HG02763 (cell line): ENCODE data around the gene TRMT2A.
"Not testable (repeated sequence)": the region's sequence is repeated elsewhere in the genome, so short reads cannot be mapped to it uniquely, and the experiment has no call there.

Experiments
- ATAC-seq: cut with Tn5 transposase; IDR thresholded peaks from one replicate; pipeline ENCODE4 v1.9.1; 2021; ENCODE audit warnings: mild to moderate bottlenecking, moderate library complexity; ENCODE audit not compliant: unreplicated experiment

Gene TRMT2A

GRCh38 chr22:20116951-20117632, at the start of gene TRMT2A:
TRMT2A (minus strand) TSS chr22:20117226; CDS start chr22:20116906, 320 bp downstream.
- peak; percentile 91 for ATAC-seq

DNA sequence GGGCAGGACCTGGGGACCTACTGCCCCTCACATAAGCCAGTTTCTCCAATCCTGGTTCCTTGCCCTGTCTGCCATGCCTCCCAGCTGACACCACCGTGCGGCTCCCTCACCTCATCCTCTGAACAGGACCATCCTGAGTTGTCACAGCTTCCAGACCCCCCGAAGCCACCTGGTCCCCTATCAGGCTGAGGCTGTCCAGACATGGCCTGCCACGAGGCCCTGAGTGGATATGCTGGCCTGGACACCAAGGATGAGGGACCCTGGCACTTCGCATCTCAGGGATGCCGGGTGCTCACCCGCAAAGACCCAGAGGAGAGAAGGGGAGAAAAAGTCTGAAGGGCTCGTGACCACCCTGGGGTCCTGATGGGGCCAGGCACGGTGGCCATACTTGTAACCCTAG, 49.7 kb upstream of the TRMT2A start:
- ATAC-seq = no peak

- ATAC-seq = no peak
Measured at GRCh38 chr22:20165913-20166312, 48.9 kb upstream of the TRMT2A start.

- no peak for ATAC-seq
Measured at GRCh38 chr22:20165421-20165820, 48.4 kb upstream of the TRMT2A start.

GRCh38 chr22:20164863-20165262, 47.8 kb upstream of the TRMT2A start:
- no peak for ATAC-seq

- no peak for ATAC-seq
Measured at GRCh38 chr22:20160041-20160440, 43.0 kb upstream of the TRMT2A start.

- not testable (repeated sequence) for ATAC-seq
Measured at GRCh38 chr22:20159531-20159930, 42.5 kb upstream of the TRMT2A start.

GRCh38 chr22:20159076-20159475, 42.0 kb upstream of the TRMT2A start:
- no peak for ATAC-seq

GRCh38 chr22:20158391-20159036, 41.5 kb upstream of the TRMT2A start:
- no peak for ATAC-seq

- no peak for ATAC-seq
Measured at GRCh38 chr22:20157430-20158183, 40.6 kb upstream of the TRMT2A start.

GRCh38 chr22:20156611-20157429, 39.8 kb upstream of the TRMT2A start:
- ATAC-seq = no peak

- ATAC-seq = no peak
Measured at GRCh38 chr22:20156042-20156389, 39.0 kb upstream of the TRMT2A start.

DNA sequence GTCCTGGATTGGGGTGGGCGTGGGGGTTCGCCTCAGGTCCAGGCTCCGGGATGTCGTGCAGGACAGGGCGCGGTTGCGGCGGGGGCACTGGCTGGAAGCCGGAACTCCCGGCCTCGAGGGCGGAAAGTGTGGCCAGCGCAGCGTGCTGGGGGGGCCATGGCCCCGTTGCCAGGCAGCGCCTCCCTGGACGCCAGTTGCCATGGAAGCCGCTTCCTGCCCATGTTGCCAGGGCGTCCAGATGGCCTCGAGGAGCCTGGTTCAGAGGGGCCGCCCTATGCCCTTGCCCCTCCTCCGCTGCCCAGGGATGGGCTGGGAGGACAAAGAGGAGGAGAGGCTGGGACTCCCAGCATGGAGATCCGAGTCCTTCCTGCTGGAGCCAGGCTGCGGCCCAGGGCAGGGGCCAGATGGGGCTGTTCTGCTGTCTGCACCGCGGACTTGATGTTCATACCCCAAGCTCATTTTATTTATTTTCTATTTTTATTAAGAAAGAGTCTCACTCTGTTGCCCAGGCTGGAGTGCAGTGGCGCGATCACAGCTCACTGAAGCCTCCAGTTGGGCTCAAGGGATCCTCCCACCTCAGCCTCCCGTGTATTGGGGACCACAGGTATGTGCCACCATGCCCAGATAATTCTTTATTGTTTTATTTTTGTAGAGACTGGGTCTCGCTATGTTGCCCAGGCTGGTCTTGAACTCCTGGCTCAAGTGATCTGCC, 38.5 kb upstream of the TRMT2A start:
- ATAC-seq = no peak

DNA sequence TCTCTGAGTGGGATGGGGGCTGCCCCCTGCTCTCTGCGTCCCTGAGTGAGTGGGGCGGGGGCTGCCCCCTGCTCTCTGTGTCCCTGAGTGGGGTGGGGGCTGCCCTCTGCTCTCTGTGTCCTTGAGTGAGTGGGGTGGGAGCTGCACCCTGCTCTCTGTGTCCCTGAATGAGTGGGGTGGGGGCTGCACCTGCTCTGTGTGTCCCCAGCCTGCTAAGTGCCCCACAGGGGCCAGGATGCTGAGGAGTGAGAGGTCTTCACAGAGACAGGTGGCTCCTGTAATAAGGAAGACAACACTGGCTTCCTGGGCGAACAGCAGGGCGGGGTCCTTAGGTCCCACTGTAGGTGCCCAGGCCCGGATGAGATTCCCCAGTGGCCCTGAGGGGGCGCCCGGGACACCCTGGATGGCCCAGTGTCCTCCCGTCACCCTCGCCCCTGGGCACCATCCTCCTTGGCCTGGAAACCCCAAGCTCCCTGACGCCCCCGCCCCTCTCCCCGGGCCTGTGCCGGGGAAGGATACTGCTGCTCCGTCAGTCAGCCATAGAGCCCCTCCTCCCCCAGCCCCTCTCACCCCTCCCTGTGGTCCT, 37.7 kb upstream of the TRMT2A start:
- no peak for ATAC-seq

- no peak for ATAC-seq
Measured at GRCh38 chr22:20153945-20154344, 36.9 kb upstream of the TRMT2A start.

DNA sequence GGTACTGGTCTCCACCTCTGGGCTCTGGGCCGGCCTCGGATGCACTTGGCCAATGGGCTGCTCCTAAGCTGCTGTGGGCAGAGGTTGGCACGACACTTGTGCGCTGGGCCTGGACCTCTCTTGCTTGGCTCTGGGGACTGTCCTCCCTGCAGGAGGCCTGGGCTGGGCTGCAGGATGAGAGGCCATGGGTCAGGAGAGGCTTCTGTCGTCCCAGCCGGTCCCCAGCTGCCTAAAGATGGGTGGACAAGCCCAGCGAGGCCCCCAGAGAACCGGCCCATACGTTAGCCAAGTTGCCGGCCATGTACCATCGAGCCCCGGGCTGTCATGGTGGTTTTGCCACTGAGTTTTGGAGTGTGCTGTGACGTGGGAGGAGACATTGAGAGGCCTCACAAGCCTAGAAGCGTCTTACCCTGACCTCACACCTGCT, 35.5 kb upstream of the TRMT2A start:
- ATAC-seq = no peak

DNA sequence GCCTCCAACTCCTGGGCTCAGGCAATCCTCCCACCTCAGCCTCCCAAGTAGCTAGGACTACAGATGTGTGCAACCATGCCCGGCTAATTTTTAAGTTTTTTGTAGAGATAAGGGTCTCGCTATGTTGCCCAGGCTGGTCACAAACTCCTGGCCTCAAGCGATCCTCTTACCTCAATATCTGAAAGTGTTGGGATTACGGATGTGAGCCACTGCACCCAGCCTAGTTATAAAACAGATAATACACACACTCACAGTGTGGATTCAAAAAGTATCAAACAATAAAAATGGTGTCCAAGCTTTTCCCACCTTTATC, 34.2 kb upstream of the TRMT2A start:
- ATAC-seq = no peak

- no peak for ATAC-seq
Measured at GRCh38 chr22:20150381-20151275, 33.6 kb upstream of the TRMT2A start, which contains the start of gene CCDC188. CCDC188 (minus strand) TSS chr22:20151055; CDS start chr22:20150986, 69 bp downstream.
